ENCODE results near the gene MAT1A. TPM values are rescaled to one million over a fixed set of nuclear protein-coding genes. Genes with fewer than 3 reads are reported as not detected.
A peak's percentile ranks its signal among the peaks of the same experiment; 100 is the strongest.
"Not testable (repeated sequence)": the region's sequence is repeated elsewhere in the genome, so short reads cannot be mapped to it uniquely, and the experiment has no call there.

The MAT1A gene
- total and polyA plus RNA-seq, 8 donors, result 0.33 to 0.78 (median 0.51) TPM

DNA sequence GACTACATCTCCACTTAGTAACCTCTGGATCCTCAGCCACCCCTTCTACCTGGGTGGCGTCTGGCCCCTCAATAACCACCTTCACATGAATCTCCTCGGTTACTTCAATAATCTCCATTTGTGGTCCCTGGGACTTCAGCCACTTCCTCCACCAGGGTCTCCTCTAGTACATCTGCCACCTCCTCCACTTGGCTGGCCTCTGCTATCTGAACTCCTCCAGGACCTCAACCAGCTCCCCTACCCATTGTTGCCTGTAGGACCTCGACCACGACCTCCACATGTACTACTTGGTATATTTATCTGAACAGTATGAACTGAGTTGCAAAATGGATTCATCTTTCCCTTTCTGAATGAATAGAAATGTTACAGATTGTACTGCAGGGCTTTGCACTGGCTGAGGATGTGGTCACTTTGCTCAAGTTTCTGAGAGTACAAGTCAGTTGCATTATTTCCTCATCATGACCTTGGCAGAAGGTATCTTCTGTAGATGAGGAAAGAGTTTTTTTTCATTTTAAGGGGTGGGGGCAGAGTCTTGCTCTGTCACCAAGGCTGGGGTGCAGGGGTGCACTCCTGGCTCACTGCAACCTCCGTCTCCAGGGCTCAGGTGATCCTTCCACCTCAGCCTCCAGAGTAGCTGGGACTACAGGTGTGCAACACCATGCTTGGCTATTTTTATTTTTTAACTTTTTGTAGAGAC lies 36.0 kb downstream of the MAT1A start:
- DNase-seq, result no peak
- TF ChIP-seq, protein P1, sequence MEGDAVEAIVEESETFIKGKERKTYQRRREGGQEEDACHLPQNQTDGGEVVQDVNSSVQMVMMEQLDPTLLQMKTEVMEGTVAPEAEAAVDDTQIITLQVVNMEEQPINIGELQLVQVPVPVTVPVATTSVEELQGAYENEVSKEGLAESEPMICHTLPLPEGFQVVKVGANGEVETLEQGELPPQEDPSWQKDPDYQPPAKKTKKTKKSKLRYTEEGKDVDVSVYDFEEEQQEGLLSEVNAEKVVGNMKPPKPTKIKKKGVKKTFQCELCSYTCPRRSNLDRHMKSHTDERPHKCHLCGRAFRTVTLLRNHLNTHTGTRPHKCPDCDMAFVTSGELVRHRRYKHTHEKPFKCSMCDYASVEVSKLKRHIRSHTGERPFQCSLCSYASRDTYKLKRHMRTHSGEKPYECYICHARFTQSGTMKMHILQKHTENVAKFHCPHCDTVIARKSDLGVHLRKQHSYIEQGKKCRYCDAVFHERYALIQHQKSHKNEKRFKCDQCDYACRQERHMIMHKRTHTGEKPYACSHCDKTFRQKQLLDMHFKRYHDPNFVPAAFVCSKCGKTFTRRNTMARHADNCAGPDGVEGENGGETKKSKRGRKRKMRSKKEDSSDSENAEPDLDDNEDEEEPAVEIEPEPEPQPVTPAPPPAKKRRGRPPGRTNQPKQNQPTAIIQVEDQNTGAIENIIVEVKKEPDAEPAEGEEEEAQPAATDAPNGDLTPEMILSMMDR (IDR thresholded peaks at IDR 0.05), result no peak
- peak; percentile 30 for ATAC-seq
- intact Hi-C loops (cut with DNase I), result no loop called here
- no peaks in the 10 kb centered on the region for H3K27me3 ChIP-seq
- H3K4me1 ChIP-seq, result peaks cover 0 to 24% of the 10 kb centered on the region in 2 donors
- H3K9me3 ChIP-seq, result no peaks in the 10 kb centered on the region
- no peak overlapping the region for H3K4me3 ChIP-seq
- no peaks in the 10 kb centered on the region for H3K36me3 ChIP-seq
- peak overlapping the region in 1 of 2 donors; percentile 67 for H3K27ac ChIP-seq

DNA sequence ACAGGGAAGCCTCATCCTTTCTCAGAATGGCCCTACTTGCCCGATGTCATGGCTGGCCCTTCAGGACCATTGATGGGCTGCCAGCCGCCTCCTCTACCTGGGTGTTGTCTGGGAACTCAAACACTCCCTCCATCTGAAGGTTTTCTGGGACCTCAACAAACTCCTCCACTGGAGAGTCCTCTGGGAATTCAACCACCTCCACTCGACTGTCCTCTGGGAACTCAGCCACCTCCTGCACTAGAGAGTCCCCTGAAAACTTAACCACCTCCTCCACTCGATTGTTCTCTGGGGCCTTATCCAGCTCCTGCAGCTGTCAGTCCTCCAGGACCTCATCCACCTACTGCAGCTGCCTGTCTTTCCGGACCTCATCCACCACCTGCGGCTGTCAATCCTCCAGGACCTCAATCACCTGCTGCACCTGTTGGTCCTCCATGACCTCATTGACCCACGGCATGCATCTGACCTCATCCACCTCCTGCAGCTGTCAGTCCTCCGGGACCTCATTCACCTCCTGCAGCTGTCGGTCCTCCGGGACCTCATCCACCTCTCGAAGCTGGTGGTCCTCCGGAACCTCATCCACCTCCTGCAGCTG lies 37.1 kb downstream of the MAT1A start:
- DNase-seq (peak in 1 of 4 donors; percentile 58), ATAC-seq (peak; percentile 51)
- TF ChIP-seq, protein P1 (IDR thresholded peaks at IDR 0.05), result no peak
- H3K27ac ChIP-seq, result peak overlapping the region in 1 of 2 donors; percentile 67
- H3K27me3 ChIP-seq, result no peaks in the 10 kb centered on the region
- H3K9me3 ChIP-seq, result no peaks in the 10 kb centered on the region
- intact Hi-C loops (cut with DNase I), result no loop called here
- peaks cover 0 to 24% of the 10 kb centered on the region in 2 donors for H3K4me1 ChIP-seq
- no peaks in the 10 kb centered on the region for H3K36me3 ChIP-seq
- H3K4me3 ChIP-seq, result no peak overlapping the region

DNA sequence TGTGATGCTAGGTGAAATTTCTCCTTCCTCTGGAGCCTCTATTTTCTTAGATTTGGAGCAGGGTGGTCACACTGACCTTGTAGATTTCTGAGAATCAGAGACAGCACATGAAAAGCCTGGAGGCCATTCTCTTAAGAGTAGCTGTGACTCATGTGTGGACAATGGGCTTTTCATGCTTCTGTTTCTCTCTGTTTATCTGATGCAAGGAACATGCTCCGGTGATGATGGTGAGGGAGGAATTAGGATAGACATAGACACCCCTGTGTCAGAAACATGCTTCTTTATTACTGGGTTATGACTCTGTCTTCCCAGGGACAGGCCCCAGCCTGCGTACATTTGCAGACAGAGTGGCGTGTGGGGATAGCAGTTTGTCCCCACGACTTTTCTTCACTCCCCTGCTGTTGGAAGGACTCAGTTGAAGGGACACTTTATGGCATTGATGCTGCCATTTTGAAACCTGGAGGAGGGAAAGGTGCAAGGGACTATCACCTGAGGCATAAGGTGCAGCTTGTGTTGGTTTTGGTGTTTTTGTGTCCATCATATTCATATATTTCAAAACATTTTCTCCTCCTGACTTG lies 37.7 kb downstream of the MAT1A start:
- H3K27me3 ChIP-seq; H3K4me3 ChIP-seq; intact Hi-C loops (cut with DNase I); H3K36me3 ChIP-seq; DNase-seq; ATAC-seq; H3K27ac ChIP-seq; H3K9me3 ChIP-seq: not testable (repeated sequence)
- peaks cover 0 to 24% of the 10 kb centered on the region in 2 donors for H3K4me1 ChIP-seq

DNA sequence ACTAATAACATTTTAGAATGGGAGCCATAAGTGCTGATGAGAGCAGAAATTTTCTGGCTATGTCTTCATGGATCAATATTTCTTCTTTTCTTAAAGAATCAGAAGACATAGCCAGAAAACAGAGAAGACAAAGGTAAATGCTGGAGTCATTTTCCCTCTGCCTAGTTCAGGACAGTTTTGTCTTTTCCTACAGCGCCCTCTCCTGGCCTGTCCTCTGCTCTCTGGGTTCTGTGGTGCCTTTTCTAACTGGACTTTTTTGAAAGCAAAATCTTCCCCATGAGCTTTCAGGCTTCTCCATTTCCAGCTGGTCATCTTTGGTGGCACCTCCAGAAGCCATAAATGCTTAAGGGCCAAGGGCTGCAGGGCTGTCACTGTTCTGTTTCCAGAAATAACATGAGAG lies 39.1 kb downstream of the MAT1A start:
- H3K27me3 ChIP-seq; H3K36me3 ChIP-seq; H3K27ac ChIP-seq; H3K9me3 ChIP-seq; DNase-seq; intact Hi-C loops (cut with DNase I); H3K4me3 ChIP-seq: not testable (repeated sequence)
- H3K4me1 ChIP-seq, result peaks cover 0 to 24% of the 10 kb centered on the region in 2 donors
- ATAC-seq, result peak; percentile 73

DNA sequence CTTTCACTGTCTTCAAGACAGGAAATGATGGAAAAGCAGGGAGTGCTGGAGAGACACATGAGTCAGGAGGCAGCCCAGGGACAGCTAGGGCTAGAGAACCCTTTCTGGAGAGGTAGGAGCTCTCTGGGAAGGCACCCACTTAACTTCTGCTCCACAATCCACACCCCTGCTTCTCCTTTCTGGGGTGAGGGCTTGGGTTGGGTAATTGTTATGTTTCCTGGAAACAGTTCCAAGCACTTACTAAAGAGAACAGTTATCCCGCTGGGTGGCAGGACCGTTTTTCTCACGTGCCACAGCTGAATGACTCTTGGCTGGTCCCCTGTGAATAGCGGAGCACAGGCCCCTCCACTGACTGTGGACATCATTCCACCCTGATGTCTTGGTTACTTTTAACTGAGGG lies 39.6 kb downstream of the MAT1A start:
- H3K4me1 ChIP-seq, result peaks cover 0 to 24% of the 10 kb centered on the region in 2 donors

DNA sequence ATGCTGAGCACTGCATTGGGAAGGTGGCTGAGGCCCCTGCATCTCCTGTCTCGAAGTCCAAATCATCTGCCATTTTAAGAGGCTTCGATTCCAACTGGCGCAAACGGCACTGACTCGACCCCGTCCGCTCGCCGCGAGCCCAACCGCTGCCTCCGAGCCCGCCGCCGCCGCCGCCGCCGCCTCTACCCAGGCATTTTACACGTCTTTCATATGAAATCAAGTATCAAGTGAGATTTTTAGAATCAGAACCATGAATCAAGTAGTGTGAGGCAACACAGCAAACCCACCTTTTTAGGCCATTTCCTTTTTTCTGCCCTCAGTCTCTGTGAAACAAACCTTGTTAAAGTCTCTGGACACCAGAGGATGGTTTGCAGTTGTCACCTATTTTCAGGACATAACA lies 41.8 kb downstream of the MAT1A start:
- H3K4me1 ChIP-seq; H3K27me3 ChIP-seq; H3K4me3 ChIP-seq; ATAC-seq; intact Hi-C loops (cut with DNase I); H3K36me3 ChIP-seq; H3K27ac ChIP-seq; DNase-seq; H3K9me3 ChIP-seq: not testable (repeated sequence)

More for the DNA sequence above, 39.6 kb downstream of the MAT1A start:
- H3K36me3 ChIP-seq; intact Hi-C loops (cut with DNase I); H3K27ac ChIP-seq; H3K27me3 ChIP-seq; H3K9me3 ChIP-seq; H3K4me3 ChIP-seq; DNase-seq: not testable (repeated sequence)
- peak; percentile 43 for ATAC-seq

DNA sequence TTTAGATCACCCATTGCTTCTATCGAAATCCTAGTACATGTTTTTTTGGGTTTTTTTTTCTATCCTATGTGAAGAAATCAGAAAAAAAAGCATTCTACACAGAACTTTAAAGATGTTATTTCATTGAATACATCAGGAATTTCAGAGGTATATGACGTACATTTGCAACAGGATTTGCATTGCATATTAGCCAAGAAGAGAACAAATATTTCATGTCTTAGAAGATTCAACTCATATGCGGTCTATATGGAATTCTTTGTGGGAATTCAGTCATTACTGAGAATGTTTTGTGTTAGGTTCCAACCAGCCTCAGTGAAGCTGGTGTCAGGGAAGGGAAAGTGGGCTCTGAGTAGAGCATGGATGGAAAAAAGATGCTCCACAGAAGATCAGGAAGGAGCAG lies 45.1 kb downstream of the MAT1A start:
- ATAC-seq; intact Hi-C loops (cut with DNase I); H3K4me1 ChIP-seq; H3K27ac ChIP-seq; DNase-seq; H3K4me3 ChIP-seq; H3K27me3 ChIP-seq; H3K36me3 ChIP-seq; H3K9me3 ChIP-seq: not testable (repeated sequence)

DNA sequence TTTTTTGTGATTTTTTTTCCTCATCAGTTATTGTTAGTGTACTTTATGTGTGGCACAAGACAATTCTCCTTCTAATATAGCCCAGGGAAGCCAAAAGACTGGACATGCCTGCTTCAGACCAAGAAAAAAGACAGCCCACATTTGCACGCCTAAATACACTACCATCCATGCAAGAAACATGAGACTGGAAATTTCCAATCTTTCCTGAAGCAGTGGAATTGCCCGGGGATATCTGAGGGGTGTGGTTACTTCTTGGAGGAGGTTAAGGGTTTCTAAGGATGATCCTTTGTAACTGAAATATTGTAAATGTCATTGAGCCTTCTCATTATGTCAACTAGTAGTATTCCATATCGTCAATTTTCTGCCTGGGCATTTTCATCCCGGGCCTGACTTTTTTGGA lies 47.1 kb downstream of the MAT1A start:
- H3K4me3 ChIP-seq; intact Hi-C loops (cut with DNase I): not testable (repeated sequence)

DNA sequence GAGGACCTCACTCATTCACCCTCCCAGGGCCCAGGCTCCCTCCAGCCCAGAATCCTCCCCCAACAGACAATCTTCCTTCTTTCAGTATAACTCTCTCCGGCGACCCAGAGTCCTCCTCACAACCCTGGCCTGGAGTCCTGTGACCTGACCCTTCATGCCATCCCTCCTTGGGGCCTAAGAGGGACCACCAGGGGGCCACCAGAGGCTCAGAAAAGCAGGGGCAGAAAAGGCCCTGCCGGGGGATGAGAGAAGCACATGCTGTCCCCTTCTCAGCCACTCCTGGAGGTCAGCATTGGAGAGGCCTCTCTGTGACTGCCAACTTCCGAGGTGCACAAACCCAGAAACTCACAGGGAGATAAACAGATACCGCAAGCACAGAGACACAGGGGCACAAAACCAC lies 53.0 kb downstream of the MAT1A start:
- ATAC-seq; H3K9me3 ChIP-seq; H3K36me3 ChIP-seq; H3K27me3 ChIP-seq; H3K4me1 ChIP-seq; DNase-seq; intact Hi-C loops (cut with DNase I); H3K4me3 ChIP-seq; H3K27ac ChIP-seq: not testable (repeated sequence)

More for the DNA sequence above, 47.1 kb downstream of the MAT1A start:
- not testable (repeated sequence) for H3K9me3 ChIP-seq, ATAC-seq, H3K36me3 ChIP-seq, H3K27ac ChIP-seq, DNase-seq, H3K27me3 ChIP-seq, H3K4me1 ChIP-seq

DNA sequence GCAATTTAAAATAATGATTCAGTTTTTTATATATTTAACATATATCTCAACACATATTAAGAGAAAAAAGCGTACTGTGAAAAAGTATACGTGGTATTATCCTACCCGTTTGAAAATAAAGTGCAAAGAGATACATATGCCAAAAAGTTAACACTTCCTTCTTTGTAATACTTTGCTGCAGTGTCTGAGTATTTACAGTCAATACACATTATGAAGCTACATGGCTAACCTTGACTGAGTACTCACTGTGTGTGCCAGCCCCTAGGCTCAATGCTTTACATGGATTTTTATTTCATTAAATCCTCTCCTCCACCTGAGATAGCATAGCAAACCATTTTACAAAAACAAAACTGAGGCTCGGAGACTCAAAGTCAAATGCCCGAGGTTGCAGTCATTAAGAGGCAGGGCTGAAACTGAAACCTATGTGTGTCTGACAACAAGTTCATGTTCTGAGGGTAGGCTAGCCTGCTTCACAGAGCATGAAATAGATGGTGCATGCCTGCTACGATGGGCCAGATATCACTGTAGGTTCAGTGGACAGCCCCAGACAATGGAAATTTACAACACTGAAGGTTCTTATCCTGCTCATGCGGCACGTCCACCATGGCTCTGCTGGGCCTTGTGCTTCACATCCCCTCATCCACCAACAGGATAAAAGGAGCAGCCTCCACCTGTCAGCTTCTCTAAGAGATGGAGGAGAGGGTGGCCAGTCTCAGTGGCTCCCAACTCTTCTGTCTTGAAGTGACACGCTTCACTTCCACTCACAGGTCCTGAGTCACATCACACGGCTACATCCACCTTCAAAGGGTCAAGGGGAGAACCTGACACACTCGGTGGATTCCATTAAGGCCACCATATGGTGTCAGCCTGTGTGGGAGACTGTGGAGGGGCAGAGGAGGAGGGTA lies 54.9 kb downstream of the MAT1A start:
- DNase-seq; H3K36me3 ChIP-seq; H3K4me1 ChIP-seq; H3K27ac ChIP-seq; H3K4me3 ChIP-seq; intact Hi-C loops (cut with DNase I); H3K27me3 ChIP-seq; ATAC-seq; H3K9me3 ChIP-seq: not testable (repeated sequence)

Measured in left lung (tissue), 10 donors.